Keratinocyte (primary cell): Measurements from ENCODE around the gene SESTD1. TPM values are rescaled to one million over a fixed set of nuclear protein-coding genes. Genes with fewer than 3 reads are reported as not detected.

Experiments
- DNase-seq: peaks from one replicate; pipeline ENCODE4 v3.0.0-alpha.2; 2011; ENCODE audit warnings: low read depth, missing footprints, low spot score
- FAIRE-seq: peaks from 2 replicates; lab custom pipeline; 2011; peaks lifted over from hg19 to GRCh38; lab: Jason Lieb, UNC
- H2AFZ ChIP-seq: 2 replicates; pipeline ENCODE4 v1.6.0; 2012; ENCODE audit warnings: low read length, control low read depth, inconsistent platforms; ENCODE audit not compliant: control insufficient read depth
- H3K27ac ChIP-seq: 2 replicates; pipeline ENCODE4 v1.5.1; 2011; ENCODE audit warnings: low read length; ENCODE audit not compliant: control insufficient read depth, insufficient read depth
- H3K27me3 ChIP-seq: 3 replicates; pipeline ENCODE4 v1.6.0; 2011; ENCODE audit warnings: low read length; ENCODE audit not compliant: control insufficient read depth, insufficient read depth; ENCODE audit errors: extremely low read depth
- H3K36me3 ChIP-seq, 2 experiments: 2 replicates in 1 of 2; 3 replicates in 1 of 2; pipeline ENCODE4 v1.5.1; 2011; ENCODE audit warnings: low read length in 2 of 2, mild to moderate bottlenecking in 1 of 2; ENCODE audit not compliant: control insufficient read depth in 2 of 2, insufficient read depth in 2 of 2; ENCODE audit errors: extremely low read depth in 1 of 2
- H3K4me1 ChIP-seq: 3 replicates; pipeline ENCODE4 v1.5.1; 2011; ENCODE audit warnings: low read length; ENCODE audit not compliant: control insufficient read depth, insufficient read depth; ENCODE audit errors: extremely low read depth
- H3K4me2 ChIP-seq: 3 replicates; pipeline ENCODE4 v1.6.0; 2011; ENCODE audit warnings: low read depth, low read length; ENCODE audit not compliant: control insufficient read depth, insufficient read depth; ENCODE audit errors: extremely low read depth
- H3K4me3 ChIP-seq, 3 experiments: fragments of 200-600 bp in 1 of 3; sonication (generic) in 1 of 3; 2 replicates in 2 of 3; 3 replicates in 1 of 3; pipeline ENCODE4 v1.5.1; 2011 to 2016; ENCODE audit warnings: low read length in 3 of 3, mild to moderate bottlenecking in 3 of 3, control low read depth in 2 of 3, inconsistent platforms in 1 of 3, low read depth in 1 of 3, mixed read lengths in 1 of 3, mixed run types in 1 of 3, moderate library complexity in 1 of 3; ENCODE audit not compliant: control insufficient read depth in 2 of 3, insufficient read depth in 2 of 3; ENCODE audit errors: extremely low read depth in 1 of 3
- H3K79me2 ChIP-seq: 2 replicates; pipeline ENCODE4 v1.6.0; 2012; ENCODE audit warnings: low read length; ENCODE audit not compliant: control insufficient read depth, insufficient read depth
- H3K9ac ChIP-seq: 3 replicates; pipeline ENCODE4 v1.6.0; 2011; ENCODE audit warnings: low read length; ENCODE audit not compliant: control insufficient read depth, insufficient read depth; ENCODE audit errors: extremely low read depth
- H3K9me1 ChIP-seq: 3 replicates; pipeline ENCODE4 v1.6.0; 2011; ENCODE audit warnings: low read length; ENCODE audit not compliant: control insufficient read depth, insufficient read depth; ENCODE audit errors: extremely low read depth
- H3K9me3 ChIP-seq: 2 replicates; pipeline ENCODE4 v1.5.1; 2012; ENCODE audit warnings: low read depth, low read length; ENCODE audit not compliant: control insufficient read depth
- H4K20me1 ChIP-seq: 3 replicates; pipeline ENCODE4 v1.6.0; 2011; ENCODE audit warnings: low read length; ENCODE audit not compliant: control insufficient read depth, insufficient read depth; ENCODE audit errors: extremely low read depth
- EZH2 ChIP-seq: IDR thresholded peaks from one replicate; pipeline ENCODE4 v1.6.1; 2012; ENCODE audit warnings: inconsistent platforms, mild to moderate bottlenecking, low read length, moderate library complexity
- dilution Hi-C: fragments of 300-500 bp; cut with MboI; formaldehyde crosslinking; loops from one replicate; pipeline ENCODE4 v1.7.0; 2020; ENCODE audit warnings: low sequenced_read_pairs; ENCODE audit not compliant: extremely low pct_ligation_motif_present
- polyA plus RNA-seq, 5 experiments: library from polyadenylated mRNA; depleted of rRNA in 3 of 5; stranded (reverse) in 3 of 5; stranded (forward) in 1 of 5; unstranded in 1 of 5; fragments of >200 nt; gene quantifications; 1 replicate in 1 of 5; 2 replicates in 3 of 5; 3 replicates in 1 of 5; pipeline versions ENCODE4 v1.2.1 to v1.2.3, GENCODE V29; 2011 to 2012; ENCODE audit warnings: missing spikeins in 2 of 5, low read depth in 1 of 5, low replicate concordance in 1 of 5
- TF ChIP-seq, protein P1 (sequence below), 3 experiments: IDR thresholded peaks in 1 of 3; conservative IDR thresholded peaks in 1 of 3; optimal IDR thresholded peaks in 1 of 3; 2 replicates in 2 of 3; 3 replicates in 1 of 3; pipeline versions ENCODE3 to v1.5.1; 2011; ENCODE audit warnings: low read length in 3 of 3, mild to moderate bottlenecking in 3 of 3, moderate library complexity in 2 of 3, control low read depth in 1 of 3, inconsistent platforms in 1 of 3; ENCODE audit not compliant: insufficient read depth in 2 of 3; ENCODE audit errors: extremely low read depth in 1 of 3

SESTD1 gene
- polyA plus RNA-seq, 1 donor (not counting 4 experiments of a cell fraction or from before 2014, with no cell fraction given), result 22.3 TPM

DNA sequence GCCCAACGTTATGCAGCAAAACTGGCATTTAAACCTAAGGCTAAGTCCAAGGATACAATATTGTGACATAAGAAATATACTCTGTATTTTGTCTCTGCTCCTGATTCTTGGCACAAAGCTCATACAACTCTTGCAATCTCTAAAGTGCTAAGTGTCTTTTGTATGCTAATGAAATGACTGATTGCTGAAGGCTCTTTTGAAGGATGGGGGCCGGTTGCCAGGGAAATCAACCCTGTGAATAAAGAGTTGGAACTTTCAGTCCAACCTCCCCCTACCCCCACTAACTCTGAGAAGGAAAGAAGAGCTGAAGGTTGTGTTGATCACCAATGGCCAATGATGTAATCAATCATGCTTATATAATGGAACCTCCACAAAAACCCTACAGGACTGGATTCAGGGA lies 40.3 kb downstream of the SESTD1 start:
- dilution Hi-C loops, result no loop called here
- no peaks in the 10 kb centered on the region for H3K36me3 ChIP-seq
- no peak overlapping the region for H3K4me3 ChIP-seq
- no peak overlapping the region for H3K27ac ChIP-seq
- DNase-seq (no peak), FAIRE-seq (no peak)
- H3K9ac ChIP-seq, result no peak overlapping the region
- no peaks in the 10 kb centered on the region for H3K9me1 ChIP-seq
- no peaks in the 10 kb centered on the region for H4K20me1 ChIP-seq
- no peaks in the 10 kb centered on the region for H3K4me1 ChIP-seq
- no peak overlapping the region for H2AFZ ChIP-seq
- H3K79me2 ChIP-seq, result peaks cover 46% of the 10 kb centered on the region
- H3K27me3 ChIP-seq, result no peaks in the 10 kb centered on the region
- no peaks in the 10 kb centered on the region for H3K9me3 ChIP-seq
- TF ChIP-seq EZH2, result no peak
- TF ChIP-seq, protein P1, sequence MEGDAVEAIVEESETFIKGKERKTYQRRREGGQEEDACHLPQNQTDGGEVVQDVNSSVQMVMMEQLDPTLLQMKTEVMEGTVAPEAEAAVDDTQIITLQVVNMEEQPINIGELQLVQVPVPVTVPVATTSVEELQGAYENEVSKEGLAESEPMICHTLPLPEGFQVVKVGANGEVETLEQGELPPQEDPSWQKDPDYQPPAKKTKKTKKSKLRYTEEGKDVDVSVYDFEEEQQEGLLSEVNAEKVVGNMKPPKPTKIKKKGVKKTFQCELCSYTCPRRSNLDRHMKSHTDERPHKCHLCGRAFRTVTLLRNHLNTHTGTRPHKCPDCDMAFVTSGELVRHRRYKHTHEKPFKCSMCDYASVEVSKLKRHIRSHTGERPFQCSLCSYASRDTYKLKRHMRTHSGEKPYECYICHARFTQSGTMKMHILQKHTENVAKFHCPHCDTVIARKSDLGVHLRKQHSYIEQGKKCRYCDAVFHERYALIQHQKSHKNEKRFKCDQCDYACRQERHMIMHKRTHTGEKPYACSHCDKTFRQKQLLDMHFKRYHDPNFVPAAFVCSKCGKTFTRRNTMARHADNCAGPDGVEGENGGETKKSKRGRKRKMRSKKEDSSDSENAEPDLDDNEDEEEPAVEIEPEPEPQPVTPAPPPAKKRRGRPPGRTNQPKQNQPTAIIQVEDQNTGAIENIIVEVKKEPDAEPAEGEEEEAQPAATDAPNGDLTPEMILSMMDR (optimal IDR thresholded peaks at IDR 0.05 in 1 of 3, IDR thresholded peaks at IDR 0.05 in 1 of 3, conservative IDR thresholded peaks at IDR 0.05 in 1 of 3; ENCODE audit: extremely low read depth in 1 of 3, insufficient read depth in 2 of 3, low read length in 3 of 3), result no peak
- no peak overlapping the region for H3K4me2 ChIP-seq

DNA sequence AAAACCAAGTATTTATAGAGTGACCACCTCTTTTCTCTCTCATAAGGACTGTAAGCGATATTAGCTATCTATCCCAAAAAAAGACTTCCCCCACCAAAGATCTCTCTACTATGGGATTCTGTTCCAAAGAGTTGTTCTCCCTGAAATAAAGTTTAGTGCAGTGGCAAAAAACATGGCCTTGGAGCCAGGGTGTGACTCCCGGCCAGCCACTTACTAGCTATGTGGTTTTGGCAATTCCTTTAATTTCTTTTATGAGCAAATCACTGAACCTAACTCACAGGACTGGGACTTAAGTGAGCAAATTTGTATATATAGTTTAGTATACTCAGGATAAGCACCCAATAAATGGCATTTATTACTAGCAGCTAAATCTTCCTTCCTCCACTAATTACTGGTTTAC lies 42.6 kb downstream of the SESTD1 start:
- dilution Hi-C loops, result no loop called here
- H3K9ac ChIP-seq, result no peak overlapping the region
- H3K27me3 ChIP-seq, result no peaks in the 10 kb centered on the region
- peaks cover 41% of the 10 kb centered on the region for H3K79me2 ChIP-seq
- H3K4me2 ChIP-seq, result no peak overlapping the region
- no peaks in the 10 kb centered on the region for H3K4me1 ChIP-seq
- no peaks in the 10 kb centered on the region for H3K9me3 ChIP-seq
- H4K20me1 ChIP-seq, result no peaks in the 10 kb centered on the region
- FAIRE-seq (no peak), DNase-seq (no peak)
- H3K4me3 ChIP-seq, result no peak overlapping the region
- H3K36me3 ChIP-seq, result no peaks in the 10 kb centered on the region
- H3K27ac ChIP-seq, result no peak overlapping the region
- TF ChIP-seq, protein P1 (optimal IDR thresholded peaks at IDR 0.05 in 1 of 3, IDR thresholded peaks at IDR 0.05 in 1 of 3, conservative IDR thresholded peaks at IDR 0.05 in 1 of 3; ENCODE audit: extremely low read depth in 1 of 3, insufficient read depth in 2 of 3, low read length in 3 of 3), result no peak
- TF ChIP-seq EZH2, result no peak
- H2AFZ ChIP-seq, result no peak overlapping the region
- H3K9me1 ChIP-seq, result no peaks in the 10 kb centered on the region
